Epithelial cell of esophagus (primary cell): Measurements from ENCODE around the gene ADAMTSL2.

ENCODE experiments used
- DNase-seq: peaks from one replicate; pipeline ENCODE4 v3.0.0; 2010; ENCODE audit warnings: low read depth
- H3K4me3 ChIP-seq: 2 replicates; pipeline ENCODE4 v1.5.1; 2011; ENCODE audit warnings: mild to moderate bottlenecking, low read length, control low read depth
- TF ChIP-seq, protein P1 (sequence below): IDR thresholded peaks from 2 replicates; pipeline ENCODE4 v1.5.1; 2011; ENCODE audit warnings: low read depth, mild to moderate bottlenecking, low read length, control low read depth, inconsistent platforms; ENCODE audit not compliant: insufficient read depth; ENCODE audit errors: missing control alignments

The ADAMTSL2 gene

DNA sequence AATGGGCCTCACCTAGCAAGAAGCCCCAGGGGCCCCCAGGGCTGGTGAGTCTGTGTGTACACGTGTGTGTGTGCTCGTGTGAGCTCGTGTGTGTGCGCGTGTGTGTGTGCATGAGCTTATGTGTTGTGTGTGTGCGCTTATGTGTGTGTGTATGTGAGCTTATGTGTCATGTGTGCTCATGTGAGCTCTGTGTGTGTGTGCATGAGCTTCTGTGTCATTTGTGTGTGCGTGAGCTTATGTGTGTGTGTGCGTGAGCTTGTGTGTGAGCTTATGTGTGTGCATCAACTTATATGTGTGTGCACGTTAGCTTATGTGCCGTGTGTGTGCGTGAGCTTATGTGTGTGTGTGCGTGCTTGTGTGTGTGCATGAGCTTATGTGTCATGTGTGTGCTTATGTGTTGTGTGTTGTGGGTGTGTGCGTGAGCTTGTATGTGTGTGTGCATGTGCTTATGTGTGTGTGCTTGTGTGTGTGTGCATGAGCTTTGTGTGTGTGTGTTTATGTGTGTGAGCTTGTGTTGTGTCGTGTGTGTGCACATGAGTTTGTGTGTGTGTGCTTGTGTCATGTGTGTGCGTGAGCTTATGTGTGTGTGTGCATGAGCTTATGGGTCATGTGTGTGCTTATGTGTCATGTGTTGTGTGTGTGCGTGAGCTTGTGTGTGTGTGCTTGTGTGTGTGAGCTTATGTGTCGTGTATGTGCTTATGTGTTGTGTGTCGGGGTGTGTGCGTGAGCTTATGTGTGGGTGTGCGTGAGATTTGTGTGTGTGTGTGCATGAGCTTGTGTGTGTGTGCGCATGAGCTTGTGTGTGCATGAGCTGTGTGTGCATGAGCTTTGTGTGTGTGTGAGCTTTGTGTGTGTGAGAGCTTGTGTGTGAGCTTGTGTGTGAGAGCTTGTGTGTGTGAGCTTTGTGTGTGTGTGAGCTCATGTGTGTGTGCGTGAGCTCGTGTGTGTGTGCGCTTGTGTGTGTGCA, 38.9 kb upstream of the ADAMTSL2 start:
- TF ChIP-seq, protein P1, sequence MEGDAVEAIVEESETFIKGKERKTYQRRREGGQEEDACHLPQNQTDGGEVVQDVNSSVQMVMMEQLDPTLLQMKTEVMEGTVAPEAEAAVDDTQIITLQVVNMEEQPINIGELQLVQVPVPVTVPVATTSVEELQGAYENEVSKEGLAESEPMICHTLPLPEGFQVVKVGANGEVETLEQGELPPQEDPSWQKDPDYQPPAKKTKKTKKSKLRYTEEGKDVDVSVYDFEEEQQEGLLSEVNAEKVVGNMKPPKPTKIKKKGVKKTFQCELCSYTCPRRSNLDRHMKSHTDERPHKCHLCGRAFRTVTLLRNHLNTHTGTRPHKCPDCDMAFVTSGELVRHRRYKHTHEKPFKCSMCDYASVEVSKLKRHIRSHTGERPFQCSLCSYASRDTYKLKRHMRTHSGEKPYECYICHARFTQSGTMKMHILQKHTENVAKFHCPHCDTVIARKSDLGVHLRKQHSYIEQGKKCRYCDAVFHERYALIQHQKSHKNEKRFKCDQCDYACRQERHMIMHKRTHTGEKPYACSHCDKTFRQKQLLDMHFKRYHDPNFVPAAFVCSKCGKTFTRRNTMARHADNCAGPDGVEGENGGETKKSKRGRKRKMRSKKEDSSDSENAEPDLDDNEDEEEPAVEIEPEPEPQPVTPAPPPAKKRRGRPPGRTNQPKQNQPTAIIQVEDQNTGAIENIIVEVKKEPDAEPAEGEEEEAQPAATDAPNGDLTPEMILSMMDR, result no peak
- DNase-seq, result no peak

DNA sequence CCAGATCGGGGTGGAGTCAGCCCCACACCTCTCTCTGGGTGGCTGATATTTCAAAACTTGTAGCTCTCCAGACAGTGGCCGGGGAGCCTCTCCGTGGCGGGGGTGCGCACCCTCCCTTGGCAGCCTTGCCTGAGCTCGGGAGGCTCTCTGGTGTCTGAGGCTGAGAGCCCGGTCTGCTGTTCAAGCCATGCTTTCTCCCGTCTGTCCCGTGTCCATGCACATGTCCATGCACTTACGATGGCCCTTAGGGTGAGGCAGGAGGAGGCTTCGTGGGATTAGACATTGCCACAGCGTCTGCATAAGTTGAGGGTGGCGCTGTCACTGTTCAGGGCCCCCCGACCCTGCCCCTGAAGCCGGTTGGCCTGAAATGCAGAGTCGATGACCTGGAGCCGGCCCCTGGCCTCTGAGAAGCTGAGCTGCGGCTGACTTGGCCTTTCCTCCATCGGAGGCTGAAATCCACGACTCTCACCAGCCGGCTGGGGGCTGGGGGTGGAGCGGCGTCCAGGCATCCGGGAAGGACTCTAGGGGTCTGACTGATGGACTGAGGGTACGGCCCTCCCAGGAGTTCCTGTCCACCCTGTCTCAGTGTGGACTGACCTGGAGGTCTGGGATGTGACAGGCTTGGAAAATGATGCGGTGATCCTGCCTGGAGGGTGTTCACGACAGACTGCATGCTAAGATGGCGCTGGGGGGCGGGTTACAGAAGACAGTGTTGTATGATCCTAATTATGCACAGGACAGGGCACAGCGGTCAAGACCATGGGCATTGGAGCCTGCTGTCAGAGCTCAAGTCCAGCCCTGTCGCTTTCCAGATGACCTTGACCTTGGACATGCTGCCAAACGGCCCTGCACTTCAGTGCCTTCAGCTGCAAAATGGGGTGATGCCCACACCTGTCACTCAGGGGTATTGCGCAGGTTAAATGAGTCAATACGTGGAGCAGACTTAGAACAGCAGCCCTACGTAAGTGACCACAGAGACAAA, 37.4 kb upstream of the ADAMTSL2 start:
- no peak overlapping the region for H3K4me3 ChIP-seq
- TF ChIP-seq, protein P1, result no peak
- no peak for DNase-seq

More for the DNA sequence above, 38.9 kb upstream of the ADAMTSL2 start:
- no peak overlapping the region for H3K4me3 ChIP-seq

DNA sequence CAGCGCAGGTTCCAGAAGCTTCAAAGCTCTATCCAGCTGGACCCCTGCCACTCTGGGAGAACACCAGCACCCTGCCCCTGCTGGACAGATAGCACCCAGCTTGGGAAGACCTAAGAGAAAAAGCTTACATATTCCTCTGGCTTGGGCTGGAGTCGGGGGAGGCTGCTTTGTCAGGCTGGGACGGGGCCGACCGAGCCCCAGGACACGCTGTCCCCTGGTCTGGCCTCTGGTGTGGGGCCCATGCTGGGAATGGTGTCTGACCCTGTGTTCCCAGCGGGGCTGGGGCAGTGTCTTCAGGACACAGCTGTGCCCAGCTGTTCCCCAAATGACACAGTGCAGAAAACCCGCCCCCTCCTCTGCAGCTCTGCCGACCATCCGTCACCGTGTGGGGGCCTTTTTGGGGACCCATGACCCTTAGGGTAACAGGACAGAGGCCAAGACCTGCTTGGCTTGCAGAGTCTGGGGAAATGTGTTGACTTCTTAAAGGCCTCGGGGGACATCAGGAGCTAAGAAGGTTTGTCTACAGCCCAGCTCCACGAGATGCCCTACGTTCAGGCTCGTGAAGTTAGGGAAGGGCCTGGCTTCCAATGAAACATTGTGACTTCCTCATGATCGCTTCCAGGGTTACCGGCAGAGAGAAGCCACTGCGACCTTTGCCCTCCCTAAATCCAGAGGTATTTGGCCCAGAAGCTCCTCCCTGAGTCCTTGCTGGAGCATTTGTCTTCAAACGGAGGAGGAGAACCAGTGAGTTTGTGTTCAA, 35.2 kb upstream of the ADAMTSL2 start:
- H3K4me3 ChIP-seq, result no peak overlapping the region
- no peak for DNase-seq
- TF ChIP-seq, protein P1, result no peak

DNA sequence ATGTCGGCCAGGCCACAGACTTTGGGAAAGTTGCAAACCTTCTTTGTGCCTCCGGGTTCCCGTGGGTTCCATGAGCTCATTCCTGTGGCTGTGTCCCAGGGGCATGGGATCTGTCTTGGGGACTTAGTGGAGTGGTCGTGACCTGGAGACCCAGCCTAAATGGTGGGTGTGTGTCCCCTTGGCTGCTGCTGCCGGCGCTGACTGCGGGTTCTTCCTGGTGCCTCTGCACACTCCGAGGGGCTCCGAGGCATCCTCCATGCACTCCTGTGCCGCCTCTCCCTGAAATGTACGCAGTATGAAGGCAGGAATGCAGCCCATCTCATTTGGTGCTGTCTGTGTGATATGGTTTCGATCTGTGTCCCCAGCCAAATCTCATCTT, 34.6 kb upstream of the ADAMTSL2 start:
- TF ChIP-seq, protein P1, result no peak
- no peak for DNase-seq
- H3K4me3 ChIP-seq, result no peak overlapping the region

DNA sequence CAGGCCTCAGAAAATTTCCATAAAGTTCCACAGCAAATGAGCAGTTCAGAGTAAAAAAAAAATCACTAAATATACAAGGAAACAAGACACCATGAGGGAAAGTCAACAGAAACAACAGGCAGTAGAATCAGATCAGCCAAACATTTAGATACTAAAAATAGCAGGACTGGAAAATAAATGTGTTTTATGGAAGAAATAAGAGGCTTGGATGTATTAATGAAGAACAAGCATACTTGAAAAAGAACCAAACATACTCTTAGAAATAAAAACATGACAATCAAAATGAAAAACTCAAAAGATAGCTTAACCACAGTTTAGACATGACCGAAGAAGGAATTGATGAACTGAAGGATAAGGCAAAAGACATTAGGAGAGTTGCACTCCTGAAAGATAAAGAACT, 32.4 kb upstream of the ADAMTSL2 start:
- TF ChIP-seq, protein P1, result no peak
- no peak for DNase-seq
- no peak overlapping the region for H3K4me3 ChIP-seq

DNA sequence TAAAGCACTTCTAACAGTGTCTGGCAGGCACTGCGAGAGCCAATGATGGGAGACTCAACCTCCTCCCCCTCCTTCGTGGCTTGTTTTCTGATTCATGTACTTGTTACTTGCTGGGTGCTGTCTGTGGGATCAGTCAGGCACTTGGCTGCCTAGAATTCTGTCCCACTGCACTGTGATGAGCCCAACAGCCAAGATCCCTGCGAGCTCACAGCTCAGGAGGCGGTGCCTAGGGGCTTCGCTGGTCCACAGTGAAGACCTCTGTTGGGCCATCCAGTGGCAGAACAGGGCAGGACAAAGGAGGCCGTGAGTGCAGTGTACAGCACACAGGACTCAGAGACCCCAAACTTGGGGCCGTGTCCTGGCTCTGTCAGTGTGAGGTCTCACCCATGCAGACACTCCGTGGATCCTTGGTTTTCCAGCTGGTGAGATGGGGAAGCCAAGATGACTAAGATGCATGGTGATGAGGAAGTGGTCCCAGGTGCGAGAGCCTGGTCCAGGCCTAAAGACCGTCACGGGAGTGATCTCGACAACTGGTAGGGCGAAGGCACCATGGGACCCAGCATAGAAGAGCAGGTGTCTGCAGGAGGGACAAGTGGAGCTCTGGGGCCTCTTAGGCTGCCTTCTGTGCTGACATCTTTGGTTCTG, 29.2 kb upstream of the ADAMTSL2 start:
- DNase-seq, result no peak
- TF ChIP-seq, protein P1, result no peak
- no peak overlapping the region for H3K4me3 ChIP-seq
